Parathyroid adenoma (tissue), 2 donors: ENCODE data around the gene PRKAB2.

Experiments used
- H2AFZ ChIP-seq: fragments of 300-600 bp; sonication (generic); one replicate; pipeline ENCODE4 v1.7.0; 2017; ENCODE audit warnings: antibody characterized with exemption, mild to moderate bottlenecking
- H3K27ac ChIP-seq: fragments of 300-600 bp; sonication (generic); one replicate; pipeline ENCODE4 v1.7.0; 2017
- H3K27me3 ChIP-seq: fragments of 300-600 bp; sonication (generic); one replicate; pipeline ENCODE4 v1.7.0; 2017; ENCODE audit warnings: low read length; ENCODE audit not compliant: control insufficient read depth, insufficient read depth
- H3K36me3 ChIP-seq: fragments of 300-600 bp; sonication (generic); one replicate; pipeline ENCODE4 v1.7.0; 2017; ENCODE audit warnings: low read length; ENCODE audit not compliant: control insufficient read depth, insufficient read depth
- H3K4me1 ChIP-seq: fragments of 300-600 bp; sonication (generic); one replicate; pipeline ENCODE4 v1.7.0; 2017; ENCODE audit warnings: control low read depth
- H3K4me2 ChIP-seq: fragments of 300-600 bp; sonication (generic); one replicate; pipeline ENCODE4 v1.7.0; 2017; ENCODE audit warnings: low read length
- H3K4me3 ChIP-seq: fragments of 300-600 bp; sonication (generic); one replicate; pipeline ENCODE4 v1.7.0; 2017; ENCODE audit warnings: low read depth, low read length
- H3K79me2 ChIP-seq: fragments of 300-600 bp; sonication (generic); one replicate; pipeline ENCODE4 v1.7.0; 2017; ENCODE audit warnings: control low read depth
- H3K9ac ChIP-seq: fragments of 300-600 bp; sonication (generic); one replicate; pipeline ENCODE4 v1.7.0; 2017; ENCODE audit warnings: mild to moderate bottlenecking
- H3K9me3 ChIP-seq: fragments of 300-600 bp; sonication (generic); one replicate; pipeline ENCODE4 v1.7.0; 2017; ENCODE audit warnings: low read length; ENCODE audit not compliant: control insufficient read depth
- CTCF ChIP-seq: fragments of 300-600 bp; sonication (generic); IDR thresholded peaks from one replicate; pipeline ENCODE4 v1.7.0; 2017; ENCODE audit warnings: antibody characterized with exemption, mild to moderate bottlenecking
- donor health status: primary hyperparathyroidism.

PRKAB2 gene

GRCh38 chr1:147185432-147185831, 13.2 kb upstream of the PRKAB2 start:
- Histone ChIP-seq H3K9me3 (no peaks in the 10 kb centered on the region), H3K79me2 (no peaks in the 10 kb centered on the region), H3K36me3 (no peaks in the 10 kb centered on the region), H3K4me3 (no peak overlapping the region), H3K4me2 (no peak overlapping the region), H3K9ac (no peak overlapping the region), H3K27ac (no peak overlapping the region), H3K4me1 (peaks cover 3% of the 10 kb centered on the region), H2AFZ (no peak overlapping the region), H3K27me3 (no peaks in the 10 kb centered on the region)
- no peak for TF ChIP-seq CTCF

GRCh38 chr1:147177611-147178380, 5.5 kb upstream of the PRKAB2 start:
- Histone ChIP-seq H3K4me2 (peak overlapping the region; percentile 52), H3K36me3 (no peaks in the 10 kb centered on the region), H2AFZ (peak overlapping the region; percentile 15), H3K9ac (no peak overlapping the region), H3K27ac (peak overlapping the region; percentile 92), H3K4me1 (peaks cover 19% of the 10 kb centered on the region), H3K27me3 (no peaks in the 10 kb centered on the region), H3K4me3 (peak overlapping the region; percentile 25), H3K9me3 (no peaks in the 10 kb centered on the region), H3K79me2 (no peaks in the 10 kb centered on the region)
- no peak for TF ChIP-seq CTCF

GRCh38 chr1:147171399-147172167, 687 bp downstream of the PRKAB2 start:
- H3K4me1 ChIP-seq, result peaks cover 9% of the 10 kb centered on the region

GRCh38 chr1:147169840-147170674, 2.2 kb downstream of the PRKAB2 start:
- peak overlapping the region; percentile 92 for H3K4me3 ChIP-seq
- H2AFZ ChIP-seq, result no peak overlapping the region
- peaks cover 6% of the 10 kb centered on the region for H3K4me1 ChIP-seq
- H3K9me3 ChIP-seq, result no peaks in the 10 kb centered on the region
- H3K27me3 ChIP-seq, result no peaks in the 10 kb centered on the region
- TF ChIP-seq CTCF, result no peak
- H3K4me2 ChIP-seq, result peak overlapping the region; percentile 80
- H3K9ac ChIP-seq, result no peak overlapping the region
- peak overlapping the region; percentile 96 for H3K27ac ChIP-seq
- H3K79me2 ChIP-seq, result peaks cover 15% of the 10 kb centered on the region
- no peaks in the 10 kb centered on the region for H3K36me3 ChIP-seq

More at GRCh38 chr1:147171399-147172167, 687 bp downstream of the PRKAB2 start:
- H3K9ac ChIP-seq, result peak overlapping the region; percentile 83
- H3K36me3 ChIP-seq, result no peaks in the 10 kb centered on the region
- peak overlapping the region; percentile 92 for H3K4me3 ChIP-seq
- H3K27me3 ChIP-seq, result no peaks in the 10 kb centered on the region
- H3K27ac ChIP-seq, result peak overlapping the region; percentile 96
- TF ChIP-seq CTCF, result no peak
- peaks cover 11% of the 10 kb centered on the region for H3K79me2 ChIP-seq
- peak overlapping the region; percentile 91 for H2AFZ ChIP-seq
- H3K4me2 ChIP-seq, result peak overlapping the region; percentile 80
- H3K9me3 ChIP-seq, result no peaks in the 10 kb centered on the region
